ENCODE data around the gene SYNE1. TPM values are rescaled to one million over a fixed set of nuclear protein-coding genes. Genes with fewer than 3 reads are reported as not detected.

SYNE1 gene
- total and polyA plus RNA-seq, 10 donors: 27.8 to 336 (median 247) TPM

- Histone ChIP-seq H3K36me3 (peaks cover 0 to 93% (median 7%) of the 10 kb centered on the region in 6 donors), H3K9me3 (no peaks in the 10 kb centered on the region), H3K4me3 (no peak overlapping the region), H3K27me3 (replicated peaks in 1 of 7) (no peaks in the 10 kb centered on the region), H3K4me1 (no peaks in the 10 kb centered on the region), H3K27ac (no peak overlapping the region)
- intact Hi-C loops (cut with DNase I; ENCODE audit: low total_unique reads): no loop called here
- 85 to 95% (median 90%) methylated on average over 5 to 6 of the region's 6 CpGs for WGBS, 5 donors
- TF ChIP-seq CTCF (IDR thresholded peaks at IDR 0.05 in 8 of 11, conservative IDR thresholded peaks at IDR 0.05 in 3 of 11) (no peak), POLR2A (IDR thresholded peaks at IDR 0.05) (no peak), POLR2AphosphoS5 (IDR thresholded peaks at IDR 0.05) (no peak)
- no peak for DNase-seq
Measured at GRCh38 chr6:152404936-152405595, 232.1 kb downstream of the SYNE1 start.

GRCh38 chr6:152404086-152404857 lies 232.9 kb downstream of the SYNE1 start:
- no peak overlapping the region for H3K27ac ChIP-seq
- H3K4me3 ChIP-seq: no peak overlapping the region
- no peak for DNase-seq
- H3K9me3 ChIP-seq: no peaks in the 10 kb centered on the region
- intact Hi-C loops (cut with DNase I; ENCODE audit: low total_unique reads): no loop called here
- H3K27me3 ChIP-seq (replicated peaks in 1 of 7): no peaks in the 10 kb centered on the region
- H3K36me3 ChIP-seq: peaks cover 0 to 99% (median 9%) of the 10 kb centered on the region in 6 donors
- 78 to 90% (median 85%) methylated on average over 6 of the region's 6 CpGs for WGBS, 5 donors
- TF ChIP-seq CTCF (IDR thresholded peaks at IDR 0.05 in 8 of 11, conservative IDR thresholded peaks at IDR 0.05 in 3 of 11) (no peak), POLR2AphosphoS5 (IDR thresholded peaks at IDR 0.05) (no peak), POLR2A (IDR thresholded peaks at IDR 0.05) (no peak)
- no peaks in the 10 kb centered on the region for H3K4me1 ChIP-seq

GRCh38 chr6:152402791-152403190 lies 234.4 kb downstream of the SYNE1 start:
- Histone ChIP-seq H3K9me3 (no peaks in the 10 kb centered on the region), H3K27ac (no peak overlapping the region), H3K4me3 (no peak overlapping the region), H3K27me3 (replicated peaks in 1 of 7) (no peaks in the 10 kb centered on the region), H3K4me1 (no peaks in the 10 kb centered on the region), H3K36me3 (peaks cover 0 to 99% (median 12%) of the 10 kb centered on the region in 6 donors)
- intact Hi-C loops (cut with DNase I; ENCODE audit: low total_unique reads): no loop called here
- TF ChIP-seq POLR2AphosphoS5 (IDR thresholded peaks at IDR 0.05): no peak
- no peak for TF ChIP-seq CTCF (IDR thresholded peaks at IDR 0.05 in 8 of 11, conservative IDR thresholded peaks at IDR 0.05 in 3 of 11)
- TF ChIP-seq POLR2A (IDR thresholded peaks at IDR 0.05): no peak
- no peak for DNase-seq
- 80 to 95% (median 89%) methylated on average over 2 of the region's 2 CpGs for WGBS, 5 donors

GRCh38 chr6:152401978-152402377 lies 235.2 kb downstream of the SYNE1 start:
- Histone ChIP-seq H3K27me3 (replicated peaks in 1 of 7) (no peaks in the 10 kb centered on the region), H3K27ac (no peak overlapping the region), H3K4me1 (no peaks in the 10 kb centered on the region), H3K4me3 (no peak overlapping the region), H3K9me3 (no peaks in the 10 kb centered on the region), H3K36me3 (peaks cover 0 to 99% (median 11%) of the 10 kb centered on the region in 6 donors)
- 79 to 97% (median 85%) methylated on average over 3 of the region's 3 CpGs for WGBS, 5 donors
- intact Hi-C loops (cut with DNase I; ENCODE audit: low total_unique reads): no loop called here
- TF ChIP-seq CTCF (IDR thresholded peaks at IDR 0.05 in 8 of 11, conservative IDR thresholded peaks at IDR 0.05 in 3 of 11) (no peak), POLR2AphosphoS5 (IDR thresholded peaks at IDR 0.05) (no peak), POLR2A (IDR thresholded peaks at IDR 0.05) (no peak)
- no peak for DNase-seq
